Ishikawa (cell line): ENCODE data around the gene TNS1.

Source experiments
- CEBPB ChIP-seq: IDR thresholded peaks from 2 replicates; pipeline ENCODE4 v1.6.1; 2012
- CREB1 ChIP-seq: IDR thresholded peaks from 2 replicates; pipeline ENCODE4 v1.6.1; 2012; ENCODE audit warnings: low read depth
- EGR1 ChIP-seq: IDR thresholded peaks from 2 replicates; pipeline ENCODE4 v1.6.1; 2012
- EP300 ChIP-seq: IDR thresholded peaks from 2 replicates; pipeline ENCODE4 v1.6.1; 2012; ENCODE audit warnings: borderline replicate concordance
- FOXM1 ChIP-seq: IDR thresholded peaks from 2 replicates; pipeline ENCODE4 v1.6.1; 2012; ENCODE audit warnings: low read depth, borderline replicate concordance
- MAX ChIP-seq: IDR thresholded peaks from 2 replicates; pipeline ENCODE4 v1.6.1; 2012
- NFIC ChIP-seq: IDR thresholded peaks from 2 replicates; pipeline ENCODE4 v1.6.1; 2012
- RAD21 ChIP-seq: IDR thresholded peaks from 2 replicates; pipeline ENCODE4 v1.6.1; 2012; ENCODE audit warnings: low read depth
- TAF1 ChIP-seq: IDR thresholded peaks from 2 replicates; pipeline ENCODE4 v1.6.1; 2012; ENCODE audit warnings: low read depth, mild to moderate bottlenecking
- TCF12 ChIP-seq: IDR thresholded peaks from 2 replicates; pipeline ENCODE4 v1.6.1; 2012; ENCODE audit warnings: low read depth
- TEAD4 ChIP-seq: IDR thresholded peaks from 2 replicates; pipeline ENCODE4 v1.6.1; 2012
- YY1 ChIP-seq: IDR thresholded peaks from 2 replicates; pipeline ENCODE4 v1.6.1; 2012; ENCODE audit warnings: low read depth
- ZBTB7A ChIP-seq: IDR thresholded peaks from 2 replicates; pipeline ENCODE4 v1.6.1; 2012; ENCODE audit warnings: low read depth
- TF ChIP-seq, protein P1 (sequence below): IDR thresholded peaks from 2 replicates; pipeline ENCODE4 v1.6.1; 2012; ENCODE audit warnings: low read depth, mild to moderate bottlenecking
- TF ChIP-seq, protein P2 (sequence below): IDR thresholded peaks from 2 replicates; pipeline ENCODE4 v1.6.1; 2012

The TNS1 gene

GRCh38 chr2:217944923-217945322 is 57.9 kb downstream of the TNS1 start:
- TF ChIP-seq TEAD4 (no peak), MAX (no peak), YY1 (no peak), TCF12 (no peak), TAF1 (no peak), FOXM1 (no peak), RAD21 (no peak), EP300 (no peak), CREB1 (no peak), EGR1 (no peak), ZBTB7A (no peak), CEBPB (no peak)
- TF ChIP-seq, protein P1, sequence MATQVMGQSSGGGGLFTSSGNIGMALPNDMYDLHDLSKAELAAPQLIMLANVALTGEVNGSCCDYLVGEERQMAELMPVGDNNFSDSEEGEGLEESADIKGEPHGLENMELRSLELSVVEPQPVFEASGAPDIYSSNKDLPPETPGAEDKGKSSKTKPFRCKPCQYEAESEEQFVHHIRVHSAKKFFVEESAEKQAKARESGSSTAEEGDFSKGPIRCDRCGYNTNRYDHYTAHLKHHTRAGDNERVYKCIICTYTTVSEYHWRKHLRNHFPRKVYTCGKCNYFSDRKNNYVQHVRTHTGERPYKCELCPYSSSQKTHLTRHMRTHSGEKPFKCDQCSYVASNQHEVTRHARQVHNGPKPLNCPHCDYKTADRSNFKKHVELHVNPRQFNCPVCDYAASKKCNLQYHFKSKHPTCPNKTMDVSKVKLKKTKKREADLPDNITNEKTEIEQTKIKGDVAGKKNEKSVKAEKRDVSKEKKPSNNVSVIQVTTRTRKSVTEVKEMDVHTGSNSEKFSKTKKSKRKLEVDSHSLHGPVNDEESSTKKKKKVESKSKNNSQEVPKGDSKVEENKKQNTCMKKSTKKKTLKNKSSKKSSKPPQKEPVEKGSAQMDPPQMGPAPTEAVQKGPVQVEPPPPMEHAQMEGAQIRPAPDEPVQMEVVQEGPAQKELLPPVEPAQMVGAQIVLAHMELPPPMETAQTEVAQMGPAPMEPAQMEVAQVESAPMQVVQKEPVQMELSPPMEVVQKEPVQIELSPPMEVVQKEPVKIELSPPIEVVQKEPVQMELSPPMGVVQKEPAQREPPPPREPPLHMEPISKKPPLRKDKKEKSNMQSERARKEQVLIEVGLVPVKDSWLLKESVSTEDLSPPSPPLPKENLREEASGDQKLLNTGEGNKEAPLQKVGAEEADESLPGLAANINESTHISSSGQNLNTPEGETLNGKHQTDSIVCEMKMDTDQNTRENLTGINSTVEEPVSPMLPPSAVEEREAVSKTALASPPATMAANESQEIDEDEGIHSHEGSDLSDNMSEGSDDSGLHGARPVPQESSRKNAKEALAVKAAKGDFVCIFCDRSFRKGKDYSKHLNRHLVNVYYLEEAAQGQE: no peak
- TF ChIP-seq, protein P2, sequence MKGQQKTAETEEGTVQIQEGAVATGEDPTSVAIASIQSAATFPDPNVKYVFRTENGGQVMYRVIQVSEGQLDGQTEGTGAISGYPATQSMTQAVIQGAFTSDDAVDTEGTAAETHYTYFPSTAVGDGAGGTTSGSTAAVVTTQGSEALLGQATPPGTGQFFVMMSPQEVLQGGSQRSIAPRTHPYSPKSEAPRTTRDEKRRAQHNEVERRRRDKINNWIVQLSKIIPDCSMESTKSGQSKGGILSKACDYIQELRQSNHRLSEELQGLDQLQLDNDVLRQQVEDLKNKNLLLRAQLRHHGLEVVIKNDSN: no peak

DNA sequence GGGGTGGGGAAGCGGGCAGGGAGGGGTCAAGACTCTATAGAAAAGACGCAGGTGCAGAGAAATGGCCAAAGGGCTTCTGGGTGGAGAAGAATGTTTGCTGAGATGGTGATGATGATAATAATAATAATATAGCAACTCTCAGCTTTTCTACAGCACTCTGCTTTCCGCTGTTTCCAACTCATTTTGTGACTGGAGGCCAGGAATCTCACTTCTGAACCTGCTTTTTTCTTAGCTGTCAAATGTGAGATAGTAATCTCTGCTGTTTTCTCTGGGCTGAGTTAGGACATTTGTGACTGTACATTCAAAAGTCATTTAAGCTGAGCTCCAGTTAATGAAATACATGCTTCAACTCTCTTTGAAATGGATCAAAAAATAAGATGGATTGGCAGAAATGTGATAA is 58.4 kb downstream of the TNS1 start:
- TF ChIP-seq CEBPB: no peak
- TF ChIP-seq ZBTB7A: no peak
- no peak for TF ChIP-seq MAX
- TF ChIP-seq, protein P1: no peak
- TF ChIP-seq FOXM1: no peak
- TF ChIP-seq NFIC: no peak
- no peak for TF ChIP-seq RAD21
- no peak for TF ChIP-seq YY1
- TF ChIP-seq, protein P2: no peak
- TF ChIP-seq TEAD4: no peak
- no peak for TF ChIP-seq TCF12

DNA sequence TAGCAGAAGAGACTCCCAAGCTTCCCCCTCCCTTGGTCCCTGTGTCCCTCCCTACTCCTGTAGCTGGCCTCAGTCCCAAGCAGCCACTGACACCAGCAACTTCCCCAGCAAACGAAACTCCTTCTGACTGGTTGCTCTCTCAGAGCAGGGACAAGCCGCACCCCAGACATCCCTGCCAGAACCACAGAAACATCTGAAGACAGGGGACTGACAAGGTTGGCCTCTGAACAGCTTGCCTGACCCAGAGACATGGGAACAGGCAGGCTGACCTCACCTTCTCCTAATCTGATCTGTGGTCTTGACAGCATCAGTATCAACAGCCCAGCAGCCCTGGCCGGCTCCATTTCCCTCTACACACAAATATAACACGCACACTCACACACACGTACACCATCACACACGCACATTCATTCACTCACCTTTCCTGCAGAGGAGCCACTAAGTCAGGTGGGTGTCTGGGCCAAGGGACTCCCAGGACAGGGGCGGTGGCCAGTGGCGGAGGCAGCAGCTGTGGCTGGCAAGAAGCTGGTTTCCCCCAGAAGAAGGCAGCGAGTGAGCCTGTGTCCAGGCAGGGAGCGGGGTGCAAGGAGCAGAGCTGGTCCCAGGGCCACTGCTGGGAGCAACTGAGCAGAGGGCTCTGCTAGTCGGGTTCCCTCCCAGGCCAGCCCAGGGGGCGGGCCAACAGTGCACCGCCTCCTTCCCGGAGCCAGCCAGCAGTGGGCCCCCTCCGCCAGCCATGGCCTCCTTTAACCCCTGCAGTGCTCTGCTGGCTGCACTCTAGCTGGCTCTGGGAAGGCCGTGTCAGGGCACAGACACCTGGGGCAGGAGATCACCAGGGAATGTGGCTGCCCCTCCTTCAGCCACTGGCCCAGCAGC is 59.1 kb downstream of the TNS1 start:
- TF ChIP-seq ZBTB7A (0 out of 2 replicates have a peak, but pooled peaks have one; percentile 41), MAX (no peak), CREB1 (no peak), TAF1 (no peak; the same call in 1 of the 2 replicates), YY1 (peak; percentile 64; the same call in 1 of the 2 replicates), CEBPB (no peak), EP300 (no peak), NFIC (peak; percentile 32; the same call in 1 of the 2 replicates), FOXM1 (no peak), EGR1 (no peak), RAD21 (peak; percentile 53), TCF12 (no peak), TEAD4 (no peak)
- TF ChIP-seq, protein P1: no peak
- TF ChIP-seq, protein P2: no peak
